Fibroblast of the aortic adventitia (primary cell): ENCODE data around the gene MATN1. TPM values are rescaled to one million over a fixed set of nuclear protein-coding genes. Genes with fewer than 3 reads are reported as not detected.

Experiments used
- DNase-seq: peaks from one replicate; pipeline ENCODE4 v3.0.0-alpha.2; 2010; ENCODE audit warnings: low read depth
- H3K4me3 ChIP-seq: 2 replicates; pipeline ENCODE4 v1.5.1; 2011; ENCODE audit warnings: low read depth, mild to moderate bottlenecking, control low read depth, low read length, moderate library complexity
- total RNA-seq: library from RNA; depleted of rRNA; stranded (reverse); fragments of >200 nt; gene quantifications from 2 replicates; pipeline ENCODE4 v1.2.3, GENCODE V29; 2012; ENCODE audit warnings: low replicate concordance
- TF ChIP-seq, protein P1 (sequence below): IDR thresholded peaks from 2 replicates; pipeline ENCODE4 v1.5.1; 2011; ENCODE audit warnings: mild to moderate bottlenecking, low read length, control low read depth, inconsistent platforms; ENCODE audit not compliant: insufficient read depth

MATN1 gene
- total RNA-seq, 1 donor = 0.18 TPM

- TF ChIP-seq, protein P1, sequence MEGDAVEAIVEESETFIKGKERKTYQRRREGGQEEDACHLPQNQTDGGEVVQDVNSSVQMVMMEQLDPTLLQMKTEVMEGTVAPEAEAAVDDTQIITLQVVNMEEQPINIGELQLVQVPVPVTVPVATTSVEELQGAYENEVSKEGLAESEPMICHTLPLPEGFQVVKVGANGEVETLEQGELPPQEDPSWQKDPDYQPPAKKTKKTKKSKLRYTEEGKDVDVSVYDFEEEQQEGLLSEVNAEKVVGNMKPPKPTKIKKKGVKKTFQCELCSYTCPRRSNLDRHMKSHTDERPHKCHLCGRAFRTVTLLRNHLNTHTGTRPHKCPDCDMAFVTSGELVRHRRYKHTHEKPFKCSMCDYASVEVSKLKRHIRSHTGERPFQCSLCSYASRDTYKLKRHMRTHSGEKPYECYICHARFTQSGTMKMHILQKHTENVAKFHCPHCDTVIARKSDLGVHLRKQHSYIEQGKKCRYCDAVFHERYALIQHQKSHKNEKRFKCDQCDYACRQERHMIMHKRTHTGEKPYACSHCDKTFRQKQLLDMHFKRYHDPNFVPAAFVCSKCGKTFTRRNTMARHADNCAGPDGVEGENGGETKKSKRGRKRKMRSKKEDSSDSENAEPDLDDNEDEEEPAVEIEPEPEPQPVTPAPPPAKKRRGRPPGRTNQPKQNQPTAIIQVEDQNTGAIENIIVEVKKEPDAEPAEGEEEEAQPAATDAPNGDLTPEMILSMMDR = peak; percentile 87
- no peak overlapping the region for H3K4me3 ChIP-seq
- DNase-seq = peak; percentile 66
Observed at GRCh38 chr1:30707412-30708360, 15.7 kb downstream of the MATN1 start.

- H3K4me3 ChIP-seq = no peak overlapping the region
- TF ChIP-seq, protein P1 = no peak
- DNase-seq = peak; percentile 48
Observed at GRCh38 chr1:30706528-30706927, 16.9 kb downstream of the MATN1 start.

DNA sequence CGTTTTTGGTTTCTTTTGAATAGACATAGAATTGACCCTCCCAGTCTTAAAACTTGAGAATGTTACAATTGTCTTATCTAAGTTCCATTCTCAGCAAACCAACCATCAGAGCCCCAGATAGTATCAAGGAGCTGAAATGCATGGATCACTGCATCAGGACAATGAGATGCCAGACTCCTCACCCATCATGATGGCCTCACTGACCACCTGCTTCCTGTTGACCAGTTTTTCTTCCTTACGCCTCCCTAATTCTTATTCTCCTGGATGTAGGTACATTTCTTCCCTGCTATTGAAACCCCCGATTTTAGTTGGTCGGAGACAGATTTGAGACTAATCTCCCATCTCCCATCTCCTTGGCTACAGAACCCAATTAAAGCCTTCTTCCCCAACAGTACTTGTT lies 17.7 kb downstream of the MATN1 start:
- DNase-seq = no peak
- TF ChIP-seq, protein P1 = no peak
- H3K4me3 ChIP-seq = no peak overlapping the region

DNA sequence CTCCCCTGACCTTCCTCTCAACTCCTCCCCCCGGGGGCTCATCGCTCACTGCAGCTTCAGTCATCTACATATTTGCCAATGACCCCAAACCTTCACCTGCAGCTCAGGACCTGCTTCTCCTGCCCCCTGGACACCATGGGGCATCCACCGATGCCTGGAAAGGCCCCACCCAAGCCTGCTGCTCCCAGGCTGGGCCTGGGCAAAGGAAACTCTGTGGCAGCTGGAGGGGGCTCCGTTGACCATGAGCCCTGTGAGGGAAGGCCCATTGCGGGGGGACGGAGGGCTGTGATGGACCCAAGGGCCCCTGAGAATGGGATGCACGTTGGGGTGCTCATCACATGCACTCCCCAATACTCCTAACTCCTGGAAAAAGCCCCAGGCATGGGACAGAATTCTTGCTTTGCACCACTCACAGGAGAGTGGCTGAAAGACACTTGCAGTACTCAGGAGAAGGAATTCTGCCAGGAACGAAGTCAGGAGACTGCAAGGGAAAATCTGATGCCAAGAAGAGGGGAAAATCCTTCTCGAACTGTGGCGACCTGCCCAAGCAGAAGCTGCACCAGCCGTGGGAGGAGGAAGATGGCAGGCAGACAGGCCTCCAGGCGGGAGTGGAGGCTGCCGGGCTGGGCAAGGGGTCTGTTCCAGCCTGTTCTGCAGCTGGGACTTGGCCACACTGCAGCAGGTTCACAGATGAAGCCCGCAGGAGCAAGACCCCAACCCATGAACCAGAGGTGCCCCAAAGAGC lies 18.4 kb downstream of the MATN1 start:
- H3K4me3 ChIP-seq = no peak overlapping the region
- TF ChIP-seq, protein P1 = no peak
- DNase-seq = peak; percentile 64

- peak; percentile 27 for DNase-seq
- H3K4me3 ChIP-seq = no peak overlapping the region
- TF ChIP-seq, protein P1 = no peak
Observed at GRCh38 chr1:30704271-30704670, 19.1 kb downstream of the MATN1 start.

- TF ChIP-seq, protein P1 = no peak
Observed at GRCh38 chr1:30702823-30703222, 20.6 kb downstream of the MATN1 start.

More at GRCh38 chr1:30702823-30703222, 20.6 kb downstream of the MATN1 start:
- H3K4me3 ChIP-seq = no peak overlapping the region
- DNase-seq = no peak
